DLD1 (cell line): ENCODE measurements around the gene ARHGEF17.

ENCODE experiments used
- in situ Hi-C: cut with HindIII; loops from 2 replicates; pipeline ENCODE4 v1.10.0; 2017; ENCODE audit warnings: low sequenced_read_pairs

ARHGEF17 gene

GRCh38 chr11:73392108-73393010 lies 84.3 kb downstream of the ARHGEF17 start:
- in situ Hi-C loops, result no loop called here

DNA sequence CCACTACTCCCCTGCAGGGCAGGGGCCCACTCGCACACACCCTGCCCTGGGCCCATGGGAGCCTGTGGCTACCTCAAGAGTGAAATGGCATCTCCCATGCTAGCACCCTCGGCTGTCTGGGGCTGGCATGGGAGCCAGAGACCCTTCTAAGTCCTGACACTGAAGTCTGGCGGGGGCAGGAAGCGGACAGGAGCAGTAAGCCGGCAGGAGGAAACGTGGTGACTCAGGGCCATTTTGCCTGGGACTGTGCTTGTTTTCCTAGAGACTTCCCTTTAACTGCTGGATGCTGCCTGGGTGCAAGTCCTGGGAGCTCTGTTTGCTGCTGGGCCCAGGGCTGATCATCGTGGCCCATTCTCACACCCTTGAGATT lies 84.9 kb downstream of the ARHGEF17 start:
- in situ Hi-C loops, result no loop called here

DNA sequence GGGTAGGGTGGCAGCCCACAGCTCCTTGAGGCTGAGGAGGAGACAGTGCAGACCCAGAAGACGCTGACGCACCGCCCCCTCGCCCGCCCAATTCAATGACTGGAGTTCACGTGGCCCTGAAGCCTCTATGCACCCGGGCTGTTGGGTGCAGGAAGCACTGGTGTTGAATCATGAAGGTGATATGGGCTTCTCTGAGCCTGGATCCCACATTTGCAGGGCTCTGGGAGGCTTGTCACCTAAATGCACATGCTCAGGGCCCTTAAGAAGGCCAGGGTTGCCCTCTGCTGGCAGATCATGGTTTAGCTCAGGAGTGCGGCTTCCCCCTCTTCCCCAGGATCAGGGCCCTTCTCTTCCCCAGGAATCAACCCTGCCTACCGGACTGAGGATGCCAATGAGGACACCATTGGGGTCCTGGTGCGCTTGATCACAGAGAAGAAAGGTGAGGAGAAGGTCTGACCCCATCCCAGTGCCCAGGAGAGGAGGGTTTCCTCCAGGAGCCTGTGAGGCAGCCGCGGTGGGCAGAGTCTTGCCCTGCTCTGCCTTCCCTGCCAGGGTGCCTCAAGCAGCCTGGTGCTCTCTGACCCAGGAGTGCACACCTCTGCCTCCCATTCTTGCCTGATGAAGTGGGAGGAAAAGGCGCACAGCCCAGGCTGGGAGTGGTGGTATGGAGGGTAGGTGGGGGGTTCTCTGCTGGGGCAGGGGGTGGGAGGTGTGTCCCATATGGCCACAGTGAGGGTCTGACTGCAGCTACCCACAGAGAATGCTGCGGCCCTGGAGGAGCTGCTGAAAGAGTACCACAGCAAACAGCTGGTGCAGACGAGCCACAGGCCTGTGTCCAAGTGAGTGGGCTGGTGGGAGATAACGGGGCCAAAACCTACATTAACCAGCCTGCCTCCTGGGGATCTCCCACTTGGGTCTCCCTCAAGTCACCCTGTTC lies 85.7 kb downstream of the ARHGEF17 start:
- in situ Hi-C loops, result no loop called here

GRCh38 chr11:73394416-73395296 lies 86.6 kb downstream of the ARHGEF17 start:
- in situ Hi-C loops, result no loop called here

DNA sequence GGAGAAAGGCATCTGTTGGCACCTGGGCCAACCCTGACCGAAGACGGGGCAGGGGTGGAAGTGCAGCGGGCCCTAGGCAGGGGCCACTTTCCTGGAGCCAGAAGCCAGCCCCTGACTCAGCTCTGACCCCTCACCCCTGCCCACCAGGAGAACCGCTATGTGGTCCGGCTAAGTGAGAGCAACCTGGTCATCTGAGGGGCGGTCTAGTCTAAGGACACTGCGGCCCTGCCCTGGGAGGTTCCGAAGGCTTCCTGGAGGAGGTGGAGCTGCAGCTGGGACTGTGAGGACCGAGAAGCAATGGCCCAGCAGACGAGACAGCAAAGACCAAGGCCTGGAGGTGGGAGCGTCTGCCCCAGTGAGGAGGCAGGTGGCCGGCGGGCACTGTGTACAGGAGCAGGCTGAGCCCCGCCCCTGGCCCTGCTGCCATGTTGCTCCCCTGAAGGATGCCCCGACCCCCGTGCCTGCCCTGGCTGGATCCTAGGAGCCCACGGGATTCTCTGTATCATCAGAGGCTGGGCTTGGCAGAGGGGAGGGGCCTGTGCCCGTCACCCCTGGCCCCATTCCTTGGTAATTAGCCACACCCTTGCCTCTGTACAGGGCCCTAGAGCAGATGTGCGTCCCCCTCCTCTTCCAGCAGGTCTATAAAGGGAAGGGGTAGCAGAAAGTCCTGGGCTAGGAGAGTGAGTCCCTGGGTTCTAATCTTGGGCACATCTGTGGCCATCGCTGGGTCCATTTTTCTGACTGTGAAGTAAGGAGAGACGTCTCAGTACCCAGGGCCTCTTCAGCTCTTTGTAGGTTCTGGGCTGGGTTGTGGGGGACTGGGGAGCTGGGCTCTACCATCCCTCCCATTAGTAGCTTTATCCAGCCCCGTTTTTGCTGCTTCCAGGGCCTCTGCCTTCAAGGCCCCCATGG lies 87.5 kb downstream of the ARHGEF17 start:
- in situ Hi-C loops, result no loop called here

GRCh38 chr11:73396251-73396930 lies 88.3 kb downstream of the ARHGEF17 start:
- in situ Hi-C loops, result no loop called here

- in situ Hi-C loops, result no loop called here
Measured at GRCh38 chr11:73396985-73397384, 88.9 kb downstream of the ARHGEF17 start.

- in situ Hi-C loops, result no loop called here
Measured at GRCh38 chr11:73397468-73398131, 89.5 kb downstream of the ARHGEF17 start.

- in situ Hi-C loops, result no loop called here
Measured at GRCh38 chr11:73398132-73398526, 90.1 kb downstream of the ARHGEF17 start.

DNA sequence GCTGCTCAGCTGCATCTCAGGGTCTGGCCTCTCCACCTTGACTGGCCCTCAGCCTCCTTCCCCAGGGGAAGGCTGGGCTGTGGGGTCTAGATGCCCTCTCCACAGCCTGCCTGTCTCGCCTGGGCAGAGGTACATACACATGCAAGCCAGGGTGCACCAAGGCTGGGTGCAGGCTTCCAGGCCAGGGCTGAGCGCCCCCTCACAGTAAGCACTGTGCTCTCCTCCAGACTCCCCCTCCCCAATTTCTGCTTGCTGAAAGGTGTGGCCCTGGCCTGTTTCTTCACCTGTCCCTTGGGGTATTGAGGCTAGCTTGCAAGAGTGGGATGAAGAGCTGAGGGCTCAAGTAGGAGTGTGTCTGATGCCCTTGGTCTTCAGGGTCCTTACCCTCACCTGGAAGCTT lies 90.6 kb downstream of the ARHGEF17 start:
- in situ Hi-C loops, result no loop called here

- in situ Hi-C loops, result no loop called here
Measured at GRCh38 chr11:73399159-73399590, 91.1 kb downstream of the ARHGEF17 start.

GRCh38 chr11:73399636-73400035 lies 91.6 kb downstream of the ARHGEF17 start:
- in situ Hi-C loops, result no loop called here

DNA sequence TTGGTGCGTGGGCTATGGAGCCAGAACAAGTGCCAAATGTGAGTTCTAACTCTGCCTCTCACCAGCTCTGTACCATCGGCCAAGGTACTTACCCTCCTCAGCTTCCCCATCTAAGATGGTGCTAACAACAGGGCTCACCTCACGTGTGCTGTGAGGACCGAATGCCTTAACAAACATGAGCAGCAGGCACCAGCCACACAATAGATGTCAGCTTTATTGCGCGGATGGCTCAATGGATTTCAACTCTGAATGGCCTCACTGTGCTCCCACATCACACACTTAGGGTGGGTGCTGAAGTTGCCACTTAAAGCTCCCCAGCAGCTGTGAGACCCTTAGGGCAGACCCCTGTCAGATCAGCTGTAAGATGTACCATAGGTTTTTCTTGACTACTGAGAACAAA lies 92.2 kb downstream of the ARHGEF17 start:
- in situ Hi-C loops, result no loop called here

GRCh38 chr11:73401217-73401923 lies 93.3 kb downstream of the ARHGEF17 start:
- in situ Hi-C loops, result no loop called here

GRCh38 chr11:73401924-73402833 lies 94.1 kb downstream of the ARHGEF17 start:
- in situ Hi-C loops, result no loop called here

DNA sequence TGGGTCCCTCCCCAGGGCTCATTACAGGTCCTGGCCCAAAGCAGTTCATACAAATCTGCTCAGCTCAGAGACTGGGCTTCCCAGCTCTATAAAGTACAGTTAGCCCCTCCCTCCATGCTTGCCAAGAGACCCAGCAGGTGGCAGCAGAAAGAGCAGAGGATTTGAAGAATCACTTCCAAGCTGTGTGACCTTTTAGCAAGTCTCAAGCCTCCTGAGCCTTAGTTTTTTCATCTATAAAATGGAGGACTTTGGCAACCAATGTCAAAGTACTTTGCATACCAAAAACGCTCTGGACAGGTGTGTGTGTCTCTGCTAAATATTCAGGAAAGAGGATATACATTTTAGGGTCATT lies 94.7 kb downstream of the ARHGEF17 start:
- in situ Hi-C loops, result no loop called here

DNA sequence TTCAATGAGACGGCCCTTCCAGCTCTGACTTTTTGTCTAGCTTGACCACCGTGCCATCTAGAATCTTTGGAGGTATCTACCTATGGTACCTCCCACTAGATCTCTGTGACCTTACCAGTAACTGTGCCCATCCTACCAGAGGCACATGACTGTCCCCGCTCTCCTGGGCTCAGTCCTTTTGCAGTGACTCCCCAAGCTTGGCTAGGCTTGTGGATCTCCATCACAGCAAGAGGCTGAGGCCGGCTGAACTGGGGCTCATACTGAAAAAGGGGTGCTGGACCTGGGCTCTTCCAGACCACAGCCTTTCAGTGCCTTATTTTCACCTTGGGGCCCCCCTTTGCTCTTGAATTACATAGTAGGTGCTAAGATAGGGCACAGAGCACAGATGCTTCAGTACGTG lies 95.5 kb downstream of the ARHGEF17 start:
- in situ Hi-C loops, result no loop called here
